Measurements from ENCODE around the gene SLC22A23. TPM values are rescaled to one million over a fixed set of nuclear protein-coding genes. Genes with fewer than 3 reads are reported as not detected.

The SLC22A23 gene
- total RNA-seq, 1 donor from 2014 or later, result 14.6 TPM

DNA sequence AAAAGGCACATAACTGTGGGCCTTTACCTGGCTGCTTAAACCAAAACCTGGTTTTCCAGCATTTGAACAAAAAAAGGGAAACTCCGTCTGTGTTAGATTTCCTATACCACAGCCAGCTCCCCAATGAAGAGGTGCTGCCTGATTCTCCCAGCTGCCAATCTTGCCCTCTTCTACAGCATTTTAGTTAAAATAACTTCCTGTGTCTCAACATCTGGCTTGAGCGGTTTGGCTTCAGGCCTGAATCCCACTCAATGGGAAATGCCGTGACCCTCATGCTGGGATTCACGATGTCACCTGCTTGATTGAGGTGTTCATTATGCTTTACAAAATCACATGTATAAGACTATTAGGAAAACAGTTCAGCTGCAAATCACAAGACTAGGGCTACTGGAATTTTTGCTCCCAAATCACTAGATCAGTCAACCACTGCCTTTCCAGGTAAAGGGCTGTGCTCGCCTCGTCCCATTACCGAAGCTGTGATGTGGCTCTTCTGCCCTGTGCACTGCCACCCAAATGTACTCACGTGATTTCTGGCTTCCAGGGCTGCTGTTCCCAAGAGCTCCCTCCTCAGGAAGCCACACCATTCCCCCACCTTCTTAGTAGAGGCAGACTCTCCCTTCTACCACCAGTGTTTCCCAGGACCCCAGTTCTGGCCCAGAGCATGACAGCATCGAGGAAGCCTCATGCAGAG, 103.5 kb downstream of the SLC22A23 start:
- H3K4me3 Mint-ChIP-seq, result peak overlapping the region; percentile 37
- TF ChIP-seq CTCF (conservative IDR thresholded peaks at IDR 0.05), result no peak
- no peaks in the 10 kb centered on the region for H3K27me3 Mint-ChIP-seq (ENCODE audit: low read depth)
- H3K27ac Mint-ChIP-seq (ENCODE audit: unreplicated experiment), result no peak overlapping the region
- H3K4me1 Mint-ChIP-seq, result peaks cover 96% of the 10 kb centered on the region
- H3K36me3 Mint-ChIP-seq (ENCODE audit: low read depth), result no peaks in the 10 kb centered on the region
- no peak for DNase-seq (ENCODE audit: low read depth, low spot score)
- peaks cover 2% of the 10 kb centered on the region for H3K9me3 Mint-ChIP-seq

DNA sequence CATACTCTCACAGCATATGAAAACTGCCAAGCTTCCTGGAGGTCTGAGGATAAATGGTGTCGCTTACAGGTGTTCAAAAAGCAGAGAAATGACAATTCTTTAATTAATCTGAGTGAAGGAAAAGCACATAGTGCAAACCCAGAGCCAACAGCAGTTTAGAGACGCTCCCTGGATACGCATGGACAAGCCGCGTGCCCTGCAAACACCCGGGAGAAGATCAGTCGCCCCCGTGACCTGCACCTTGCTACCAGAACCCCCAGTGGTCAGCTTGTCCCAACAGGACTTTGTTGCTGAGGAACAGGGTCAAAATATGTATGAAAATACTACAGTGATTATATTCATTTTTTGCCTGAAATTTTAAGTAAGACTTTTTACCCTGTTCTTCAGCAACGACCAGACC, 104.2 kb downstream of the SLC22A23 start:
- DNase-seq (ENCODE audit: low read depth, low spot score), result no peak
- H3K4me1 Mint-ChIP-seq, result peaks cover 94% of the 10 kb centered on the region
- H3K27ac Mint-ChIP-seq (ENCODE audit: unreplicated experiment), result no peak overlapping the region
- no peaks in the 10 kb centered on the region for H3K27me3 Mint-ChIP-seq (ENCODE audit: low read depth)
- no peaks in the 10 kb centered on the region for H3K36me3 Mint-ChIP-seq (ENCODE audit: low read depth)
- peak overlapping the region; percentile 85 for H3K4me3 Mint-ChIP-seq
- H3K9me3 Mint-ChIP-seq, result peaks cover 3% of the 10 kb centered on the region
- no peak for TF ChIP-seq CTCF (conservative IDR thresholded peaks at IDR 0.05)

DNA sequence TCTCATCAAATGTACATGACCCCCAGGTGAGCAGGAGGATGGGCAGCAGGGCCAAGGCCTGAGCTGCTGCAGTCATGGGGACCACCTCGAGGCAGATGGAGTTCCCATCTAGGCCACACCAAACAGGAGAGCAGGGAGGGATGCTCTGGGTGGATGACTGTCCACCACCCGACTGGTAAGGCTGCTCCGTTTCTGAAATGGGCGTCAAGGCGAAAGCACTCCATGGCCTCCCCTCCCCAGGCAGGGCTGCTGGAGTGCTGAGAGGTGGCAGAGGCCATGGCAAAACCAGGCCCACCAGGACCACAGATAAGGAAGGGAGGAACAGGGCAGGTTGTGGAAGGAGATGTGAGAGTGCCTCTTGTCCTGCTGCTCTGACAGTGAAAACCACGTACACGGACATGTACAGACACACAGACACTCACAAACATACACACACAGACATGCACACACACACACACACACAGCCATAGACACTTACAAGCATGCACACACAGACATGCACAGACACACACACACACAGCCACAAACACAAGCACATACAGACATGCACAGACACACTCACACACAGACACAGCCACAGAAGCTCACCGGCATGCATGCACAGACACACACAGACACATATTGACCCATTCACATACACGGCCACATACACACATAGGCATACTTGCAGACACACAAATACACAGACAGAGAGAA, 104.9 kb downstream of the SLC22A23 start:
- Mint-ChIP-seq H3K9me3 (peaks cover 3% of the 10 kb centered on the region), H3K27me3 (ENCODE audit: low read depth) (no peaks in the 10 kb centered on the region), H3K4me3 (peak overlapping the region; percentile 85), H3K27ac (ENCODE audit: unreplicated experiment) (peak overlapping the region; percentile 100), H3K4me1 (peaks cover 97% of the 10 kb centered on the region), H3K36me3 (ENCODE audit: low read depth) (no peaks in the 10 kb centered on the region)
- TF ChIP-seq CTCF (conservative IDR thresholded peaks at IDR 0.05), result no peak
- no peak for DNase-seq (ENCODE audit: low read depth, low spot score)

- no peak for DNase-seq (ENCODE audit: low read depth, low spot score)
- H3K9me3 Mint-ChIP-seq, result peaks cover 3% of the 10 kb centered on the region
- peaks cover 97% of the 10 kb centered on the region for H3K4me1 Mint-ChIP-seq
- no peaks in the 10 kb centered on the region for H3K36me3 Mint-ChIP-seq (ENCODE audit: low read depth)
- no peak for TF ChIP-seq CTCF (conservative IDR thresholded peaks at IDR 0.05)
- no peaks in the 10 kb centered on the region for H3K27me3 Mint-ChIP-seq (ENCODE audit: low read depth)
- peak overlapping the region; percentile 85 for H3K4me3 Mint-ChIP-seq
- peak overlapping the region; percentile 100 for H3K27ac Mint-ChIP-seq (ENCODE audit: unreplicated experiment)
These were observed 105.7 kb downstream of the SLC22A23 start for GRCh38 chr6:3351105-3351676.

DNA sequence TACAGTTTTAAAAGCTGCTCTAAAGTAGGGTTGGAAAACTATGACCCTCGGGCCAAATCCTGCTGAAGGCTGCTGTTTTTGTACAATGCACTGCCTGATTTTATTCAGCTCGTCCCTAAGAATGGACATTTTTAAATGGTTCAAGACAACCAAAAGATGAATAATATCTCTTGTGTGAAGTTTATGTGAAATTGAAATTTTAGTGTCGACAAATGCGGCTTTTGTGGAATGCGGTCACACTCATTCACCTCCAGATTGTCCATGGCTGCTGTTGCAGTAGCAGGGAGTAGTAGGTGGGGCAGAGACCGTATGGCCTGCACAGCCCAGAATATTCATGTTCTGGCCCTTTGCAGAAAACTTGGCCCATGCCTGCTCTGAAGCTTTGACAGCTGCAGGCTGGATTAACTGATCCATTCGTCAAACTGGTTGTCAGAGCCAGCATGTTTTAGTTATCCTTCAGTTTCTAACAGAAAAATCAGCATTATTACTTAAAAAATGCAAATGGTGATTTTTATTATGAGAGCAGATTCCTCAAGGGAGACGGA, 106.5 kb downstream of the SLC22A23 start:
- no peaks in the 10 kb centered on the region for H3K27me3 Mint-ChIP-seq (ENCODE audit: low read depth)
- H3K27ac Mint-ChIP-seq (ENCODE audit: unreplicated experiment), result peak overlapping the region; percentile 93
- H3K4me3 Mint-ChIP-seq, result peak overlapping the region; percentile 85
- no peaks in the 10 kb centered on the region for H3K36me3 Mint-ChIP-seq (ENCODE audit: low read depth)
- no peak for DNase-seq (ENCODE audit: low read depth, low spot score)
- no peak for TF ChIP-seq CTCF (conservative IDR thresholded peaks at IDR 0.05)
- H3K9me3 Mint-ChIP-seq, result peaks cover 3% of the 10 kb centered on the region
- H3K4me1 Mint-ChIP-seq, result peaks cover 94% of the 10 kb centered on the region
